Body of pancreas (tissue), 4 donors: ENCODE results near the gene KMT2D. TPM values are rescaled to one million over a fixed set of nuclear protein-coding genes. Genes with fewer than 3 reads are reported as not detected.

ENCODE experiments used
- ATAC-seq: fragments of 150-250 bp; one replicate; pipeline ENCODE4 v1.9.1; 2016
- DNase-seq, 4 donors: peaks; one replicate each; pipeline ENCODE4 v3.0.0-alpha.2; 2019
- H3K27ac ChIP-seq, 4 donors: fragments of 200-600 bp; sonication (generic); 1 replicate in 3 of 4; 2 replicates in 1 of 4; pipeline versions ENCODE4 v1.5.1 to v1.6.1; 2016 to 2019; ENCODE audit warnings: mild to moderate bottlenecking in 1 of 4, mixed read lengths in 1 of 4, moderate library complexity in 1 of 4
- H3K27me3 ChIP-seq, 2 donors: fragments of 200-600 bp; sonication (generic); one replicate each; pipeline ENCODE4 v1.6.0; 2016; ENCODE audit warnings: mild to moderate bottlenecking in 1 of 2
- H3K36me3 ChIP-seq, 2 donors: fragments of 200-600 bp; sonication (generic); replicated peaks in 1 of 2; 2 replicates each; pipeline ENCODE4 v1.5.1; 2016; ENCODE audit warnings: low read depth in 2 of 2; ENCODE audit not compliant: insufficient read depth in 1 of 2
- H3K4me1 ChIP-seq: fragments of 200-600 bp; sonication (generic); one replicate; pipeline ENCODE4 v1.6.0; 2016
- H3K4me3 ChIP-seq, 2 donors: fragments of 200-600 bp; sonication (generic); 1 replicate in 1 of 2; 2 replicates in 1 of 2; pipeline ENCODE4 v1.5.1; 2016 to 2019
- H3K9me3 ChIP-seq, 3 donors: fragments of 200-600 bp; sonication (generic); 1 replicate in 2 of 3; 2 replicates in 1 of 3; pipeline ENCODE4 v1.5.1; 2016
- POLR2A ChIP-seq, 3 donors: fragments of 450-650 bp; IDR thresholded peaks; one replicate each; pipeline ENCODE4 v1.6.1; 2016; ENCODE audit warnings: antibody characterized with exemption in 3 of 3, mild to moderate bottlenecking in 2 of 3
- WGBS, 2 donors: methylation state at CpG; one replicate each; pipeline ENCODE4 v1.1.5; 2017; 5-methylcytosine and 5-hydroxymethylcytosine counted together
- intact Hi-C: fragments of 100-400 bp; cut with DNase I; formaldehyde crosslinking; loops from one replicate; pipeline ENCODE4 v1.15.1; 2023
- total RNA-seq, 2 donors: library from RNA; depleted of rRNA; stranded (reverse); fragments of >200 nt; gene quantifications; one replicate each; pipeline ENCODE4 v1.1.0, GENCODE V29; 2016
- TF ChIP-seq, protein P1 (sequence below), 7 experiments: fragments of 450-650 bp in 4 of 7; fragments of 200-600 bp in 3 of 7; sonication (generic) in 3 of 7; IDR thresholded peaks; one replicate each; pipeline ENCODE4 v1.5.1; 2016 to 2019; ENCODE audit warnings: antibody characterized with exemption in 7 of 7

KMT2D gene
- total RNA-seq, 2 donors from 2014 or later: 38.4 to 51.1 TPM

GRCh38 chr12:49030119-49030518 lies 30.5 kb downstream of the KMT2D start:
- intact Hi-C loops: no loop called here
- Histone ChIP-seq H3K4me3 (no peak overlapping the region), H3K9me3 (no peaks in the 10 kb centered on the region), H3K27me3 (no peaks in the 10 kb centered on the region), H3K36me3 (peaks cover 24 to 44% of the 10 kb centered on the region in 2 donors), H3K27ac (no peak overlapping the region), H3K4me1 (no peaks in the 10 kb centered on the region)
- no peak for DNase-seq
- WGBS, 2 donors: 83 to 86% methylated on average over 8 of the region's 8 CpGs
- ATAC-seq: no peak
- TF ChIP-seq, protein P1, sequence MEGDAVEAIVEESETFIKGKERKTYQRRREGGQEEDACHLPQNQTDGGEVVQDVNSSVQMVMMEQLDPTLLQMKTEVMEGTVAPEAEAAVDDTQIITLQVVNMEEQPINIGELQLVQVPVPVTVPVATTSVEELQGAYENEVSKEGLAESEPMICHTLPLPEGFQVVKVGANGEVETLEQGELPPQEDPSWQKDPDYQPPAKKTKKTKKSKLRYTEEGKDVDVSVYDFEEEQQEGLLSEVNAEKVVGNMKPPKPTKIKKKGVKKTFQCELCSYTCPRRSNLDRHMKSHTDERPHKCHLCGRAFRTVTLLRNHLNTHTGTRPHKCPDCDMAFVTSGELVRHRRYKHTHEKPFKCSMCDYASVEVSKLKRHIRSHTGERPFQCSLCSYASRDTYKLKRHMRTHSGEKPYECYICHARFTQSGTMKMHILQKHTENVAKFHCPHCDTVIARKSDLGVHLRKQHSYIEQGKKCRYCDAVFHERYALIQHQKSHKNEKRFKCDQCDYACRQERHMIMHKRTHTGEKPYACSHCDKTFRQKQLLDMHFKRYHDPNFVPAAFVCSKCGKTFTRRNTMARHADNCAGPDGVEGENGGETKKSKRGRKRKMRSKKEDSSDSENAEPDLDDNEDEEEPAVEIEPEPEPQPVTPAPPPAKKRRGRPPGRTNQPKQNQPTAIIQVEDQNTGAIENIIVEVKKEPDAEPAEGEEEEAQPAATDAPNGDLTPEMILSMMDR (IDR thresholded peaks at IDR 0.05): no peak
- TF ChIP-seq POLR2A (IDR thresholded peaks at IDR 0.05): no peak

DNA sequence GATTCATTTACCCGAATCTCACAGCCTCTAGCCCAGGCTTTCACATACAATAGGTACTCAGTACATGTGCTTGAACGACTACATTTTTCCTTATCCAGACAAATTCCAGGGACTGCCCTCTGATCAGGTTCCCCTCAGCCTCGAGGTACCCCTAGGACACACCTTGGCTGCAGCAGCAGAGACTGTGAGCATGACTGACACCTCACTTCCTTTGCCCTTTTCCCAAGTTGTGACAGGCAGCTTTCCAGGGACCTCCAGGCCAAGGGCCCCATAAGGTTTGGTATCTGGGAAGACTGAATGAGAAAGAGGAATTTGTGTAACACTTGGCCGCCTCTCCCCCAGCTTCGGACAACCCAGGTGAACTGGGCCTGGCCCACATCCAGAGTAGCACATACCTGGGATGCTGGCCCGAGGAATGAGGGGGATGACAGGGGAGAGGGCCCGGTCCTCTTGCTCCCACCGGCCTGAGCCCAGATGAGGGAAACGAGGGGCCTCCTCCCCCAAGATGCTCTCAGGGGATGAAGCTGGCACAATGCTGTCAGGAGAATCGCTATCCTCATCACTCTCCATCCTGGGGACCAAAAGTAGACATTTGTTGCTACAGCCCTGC lies 31.8 kb downstream of the KMT2D start:
- no peaks in the 10 kb centered on the region for H3K27me3 ChIP-seq
- H3K4me3 ChIP-seq: no peak overlapping the region
- H3K9me3 ChIP-seq: no peaks in the 10 kb centered on the region
- H3K36me3 ChIP-seq: peaks cover 29 to 49% of the 10 kb centered on the region in 2 donors
- DNase-seq (peak in 1 of 4 donors; percentile 5), ATAC-seq (no peak)
- intact Hi-C loops: no loop called here
- H3K27ac ChIP-seq: no peak overlapping the region
- 80 to 85% methylated on average over 10 of the region's 10 CpGs for WGBS, 2 donors
- no peaks in the 10 kb centered on the region for H3K4me1 ChIP-seq
- no peak for TF ChIP-seq POLR2A (IDR thresholded peaks at IDR 0.05)
- TF ChIP-seq, protein P1 (IDR thresholded peaks at IDR 0.05): no peak

- Histone ChIP-seq H3K4me3 (no peak overlapping the region), H3K27ac (no peak overlapping the region), H3K36me3 (peaks cover 26 to 48% of the 10 kb centered on the region in 2 donors), H3K9me3 (no peaks in the 10 kb centered on the region), H3K4me1 (no peaks in the 10 kb centered on the region), H3K27me3 (no peaks in the 10 kb centered on the region)
- ATAC-seq: no peak
- intact Hi-C loops: no loop called here
- no peak for TF ChIP-seq POLR2A (IDR thresholded peaks at IDR 0.05)
- TF ChIP-seq, protein P1 (IDR thresholded peaks at IDR 0.05): no peak
- peak in 1 of 4 donors; percentile 10 for DNase-seq
- WGBS, 2 donors: 78 to 91% methylated on average over 9 of the region's 9 CpGs
These were observed 32.6 kb downstream of the KMT2D start for GRCh38 chr12:49027846-49028555.

GRCh38 chr12:49026678-49027480 lies 33.7 kb downstream of the KMT2D start:
- no peak overlapping the region for H3K4me3 ChIP-seq
- no peak for TF ChIP-seq POLR2A (IDR thresholded peaks at IDR 0.05)
- TF ChIP-seq, protein P1 (IDR thresholded peaks at IDR 0.05): no peak
- H3K27ac ChIP-seq: no peak overlapping the region
- H3K9me3 ChIP-seq: no peaks in the 10 kb centered on the region
- WGBS, 2 donors: 95 to 98% methylated on average over 21 to 25 of the region's 26 CpGs
- ATAC-seq (no peak), DNase-seq (no peak)
- peaks cover 26 to 50% of the 10 kb centered on the region in 2 donors for H3K36me3 ChIP-seq
- no peaks in the 10 kb centered on the region for H3K4me1 ChIP-seq
- intact Hi-C loops: no loop called here
- H3K27me3 ChIP-seq: no peaks in the 10 kb centered on the region
